ENCODE data around the gene SIRT2. TPM values are rescaled to one million over a fixed set of nuclear protein-coding genes. Genes with fewer than 3 reads are reported as not detected.

The SIRT2 gene
- total RNA-seq, 1 donor from 2014 or later: 28.9 TPM

DNA sequence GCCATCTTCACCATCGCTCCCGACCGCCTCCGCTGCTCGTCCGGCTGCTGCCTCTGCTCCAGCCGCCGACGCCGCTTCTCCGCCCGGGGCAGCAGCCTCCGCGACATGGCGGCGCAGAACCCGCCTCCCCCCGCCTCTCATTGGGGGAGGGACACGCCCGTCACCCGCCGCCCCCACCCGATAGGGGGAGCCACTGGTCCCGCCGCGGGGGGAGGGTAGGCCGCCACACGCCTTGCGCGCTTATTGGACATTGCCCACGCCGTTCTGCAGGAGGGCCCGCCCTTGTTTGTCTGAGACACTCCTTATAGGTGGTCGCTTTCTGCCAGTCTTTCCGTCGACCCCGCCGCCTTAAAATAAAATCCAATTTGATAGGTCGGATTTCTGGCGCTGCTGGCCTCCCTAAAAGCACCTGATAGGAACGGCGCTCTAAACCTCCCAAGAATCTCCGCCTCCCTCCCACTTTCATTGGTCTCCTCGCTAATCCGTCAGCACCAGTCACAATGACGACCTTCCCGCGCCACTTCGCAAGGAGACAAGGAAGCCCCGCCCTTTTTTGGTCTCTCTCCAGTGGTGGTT is 49.5 kb downstream of the SIRT2 start, which contains the start of gene HNRNPL:
Gene HNRNPL, minus strand, starts transcription at position 127 of the 576 bp plus-strand sequence. Its CDS starts 20 bp downstream, at position 107.
- DNase-seq (ENCODE audit: low read depth, low spot score): peak; percentile 99

DNA sequence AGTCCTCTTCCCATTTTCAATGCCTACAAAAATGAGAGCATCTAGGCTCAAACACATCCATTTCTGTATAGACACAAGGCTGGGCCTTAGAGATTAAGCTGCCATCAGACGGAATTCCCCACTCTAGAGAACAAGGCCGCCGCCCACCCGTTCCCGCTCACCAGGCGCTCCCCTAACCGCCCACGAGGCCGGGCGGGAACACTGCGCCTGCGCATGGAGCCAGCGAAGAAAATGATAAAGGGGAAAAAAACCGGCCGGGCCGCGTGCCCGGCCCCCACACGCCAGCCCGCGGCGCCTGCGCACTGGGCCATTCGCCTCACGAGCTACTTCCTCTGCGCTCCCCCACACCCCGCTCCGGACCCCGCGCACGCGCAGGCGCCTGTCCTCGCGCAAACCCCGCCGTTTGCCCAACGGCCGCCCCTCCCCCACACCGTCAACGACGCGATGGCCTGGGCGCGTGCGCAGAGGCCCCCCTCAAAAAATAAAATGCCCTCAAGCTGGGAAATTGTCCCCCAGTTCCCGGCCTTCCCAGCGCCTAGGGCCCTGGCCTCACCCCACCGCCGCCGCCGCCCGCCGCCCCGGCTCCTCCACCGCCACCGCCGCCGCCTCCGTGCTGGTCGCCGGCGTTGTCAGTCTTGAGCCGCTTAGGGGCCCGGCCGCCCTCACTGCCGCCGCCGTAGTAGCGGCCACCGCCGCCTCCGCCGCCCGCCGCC is 50.1 kb downstream of the SIRT2 start:
- Mint-ChIP-seq H3K36me3 (ENCODE audit: low read depth) (peaks cover 26% of the 10 kb centered on the region), H3K4me3 (peak overlapping the region; percentile 90), H3K9me3 (no peaks in the 10 kb centered on the region), H3K27me3 (ENCODE audit: low read depth) (peaks cover 14% of the 10 kb centered on the region), H3K27ac (ENCODE audit: unreplicated experiment) (peak overlapping the region; percentile 99), H3K4me1 (peaks cover 62% of the 10 kb centered on the region)
- TF ChIP-seq, protein P1, sequence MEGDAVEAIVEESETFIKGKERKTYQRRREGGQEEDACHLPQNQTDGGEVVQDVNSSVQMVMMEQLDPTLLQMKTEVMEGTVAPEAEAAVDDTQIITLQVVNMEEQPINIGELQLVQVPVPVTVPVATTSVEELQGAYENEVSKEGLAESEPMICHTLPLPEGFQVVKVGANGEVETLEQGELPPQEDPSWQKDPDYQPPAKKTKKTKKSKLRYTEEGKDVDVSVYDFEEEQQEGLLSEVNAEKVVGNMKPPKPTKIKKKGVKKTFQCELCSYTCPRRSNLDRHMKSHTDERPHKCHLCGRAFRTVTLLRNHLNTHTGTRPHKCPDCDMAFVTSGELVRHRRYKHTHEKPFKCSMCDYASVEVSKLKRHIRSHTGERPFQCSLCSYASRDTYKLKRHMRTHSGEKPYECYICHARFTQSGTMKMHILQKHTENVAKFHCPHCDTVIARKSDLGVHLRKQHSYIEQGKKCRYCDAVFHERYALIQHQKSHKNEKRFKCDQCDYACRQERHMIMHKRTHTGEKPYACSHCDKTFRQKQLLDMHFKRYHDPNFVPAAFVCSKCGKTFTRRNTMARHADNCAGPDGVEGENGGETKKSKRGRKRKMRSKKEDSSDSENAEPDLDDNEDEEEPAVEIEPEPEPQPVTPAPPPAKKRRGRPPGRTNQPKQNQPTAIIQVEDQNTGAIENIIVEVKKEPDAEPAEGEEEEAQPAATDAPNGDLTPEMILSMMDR (conservative IDR thresholded peaks at IDR 0.05): no peak
- DNase-seq (ENCODE audit: low read depth, low spot score): peak; percentile 94

More for the DNA sequence above, 49.5 kb downstream of the SIRT2 start, which contains the start of gene HNRNPL:
- Mint-ChIP-seq H3K27ac (ENCODE audit: unreplicated experiment) (peak within 1 kb of the TSS; percentile 99), H3K9me3 (no peaks in the 10 kb centered on the region), H3K4me1 (peaks cover 59% of the 10 kb centered on the region), H3K27me3 (ENCODE audit: low read depth) (peaks cover 11% of the 10 kb centered on the region), H3K4me3 (peak within 1 kb of the TSS; percentile 90), H3K36me3 (ENCODE audit: low read depth) (peaks cover 23% of the 10 kb centered on the region)
- TF ChIP-seq, protein P1 (conservative IDR thresholded peaks at IDR 0.05): peak; percentile 59

DNA sequence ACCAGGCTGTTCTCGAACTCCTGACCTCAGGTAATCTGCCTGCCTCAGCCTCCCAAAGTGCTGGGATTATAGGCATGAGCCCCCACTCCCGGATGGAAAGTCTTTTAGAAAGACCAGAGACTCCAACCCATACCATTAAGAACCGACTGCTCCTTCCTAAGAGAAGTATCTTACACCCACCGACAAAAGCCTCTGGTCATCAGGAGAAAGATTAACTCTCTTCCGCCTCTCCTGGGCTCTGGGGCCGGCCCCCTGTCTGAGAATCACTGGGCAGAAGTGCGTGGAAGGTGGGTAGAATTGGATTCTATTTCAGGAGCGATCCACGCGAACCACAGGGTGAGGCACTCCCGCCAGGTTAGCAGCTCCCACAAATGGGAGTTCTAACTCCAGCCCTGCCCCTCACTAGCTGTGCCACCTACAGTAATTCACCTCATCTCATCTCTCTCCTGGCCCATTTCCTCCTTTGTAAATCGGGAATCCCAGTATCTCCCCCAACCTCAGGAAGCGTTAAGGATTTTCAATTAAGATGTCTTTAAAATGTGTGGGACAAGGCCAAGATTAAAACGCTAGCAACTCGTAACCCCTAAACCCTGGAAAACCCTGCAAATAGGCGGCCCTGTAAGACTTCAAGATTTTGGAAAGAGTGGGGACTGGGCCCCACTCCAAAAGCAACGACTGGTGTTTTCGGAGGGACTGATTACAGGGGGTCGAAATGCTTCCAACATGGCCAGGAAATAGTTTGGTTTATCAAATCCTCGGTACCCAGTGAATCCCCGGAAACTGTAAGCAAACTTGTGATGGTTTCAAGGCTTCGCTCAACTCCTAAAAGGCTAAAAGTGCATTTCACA is 50.9 kb downstream of the SIRT2 start:
- peak overlapping the region; percentile 98 for H3K27ac Mint-ChIP-seq (ENCODE audit: unreplicated experiment)
- H3K4me1 Mint-ChIP-seq: peaks cover 64% of the 10 kb centered on the region
- H3K36me3 Mint-ChIP-seq (ENCODE audit: low read depth): peaks cover 33% of the 10 kb centered on the region
- no peak for DNase-seq (ENCODE audit: low read depth, low spot score)
- peaks cover 16% of the 10 kb centered on the region for H3K27me3 Mint-ChIP-seq (ENCODE audit: low read depth)
- H3K4me3 Mint-ChIP-seq: peak overlapping the region; percentile 90
- H3K9me3 Mint-ChIP-seq: no peaks in the 10 kb centered on the region
- TF ChIP-seq, protein P1 (conservative IDR thresholded peaks at IDR 0.05): no peak

DNA sequence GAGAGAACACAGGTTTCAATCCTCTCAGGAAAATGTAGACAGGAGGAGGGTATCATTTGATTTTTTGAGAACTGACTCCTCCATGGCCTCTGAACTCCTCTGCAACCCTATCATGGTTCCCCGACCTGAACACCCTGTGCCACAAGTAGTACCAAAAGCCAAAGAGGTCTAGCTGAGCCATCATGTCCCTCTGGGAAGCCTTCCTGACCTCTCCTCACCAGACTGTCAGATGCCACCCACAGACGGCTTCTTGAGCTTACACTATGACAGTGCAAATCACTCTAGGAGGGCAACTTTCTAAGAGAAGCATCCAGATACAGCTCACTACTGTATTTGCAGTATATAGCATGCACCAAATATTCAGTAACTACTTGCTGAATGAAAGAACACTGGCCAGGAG is 53.3 kb downstream of the SIRT2 start:
- H3K36me3 Mint-ChIP-seq (ENCODE audit: low read depth): peaks cover 41% of the 10 kb centered on the region
- no peak overlapping the region for H3K27ac Mint-ChIP-seq (ENCODE audit: unreplicated experiment)
- peaks cover 53% of the 10 kb centered on the region for H3K4me1 Mint-ChIP-seq
- H3K27me3 Mint-ChIP-seq (ENCODE audit: low read depth): peaks cover 16% of the 10 kb centered on the region
- peak overlapping the region; percentile 77 for H3K4me3 Mint-ChIP-seq
- no peak for DNase-seq (ENCODE audit: low read depth, low spot score)
- H3K9me3 Mint-ChIP-seq: no peaks in the 10 kb centered on the region
- TF ChIP-seq, protein P1 (conservative IDR thresholded peaks at IDR 0.05): no peak

DNA sequence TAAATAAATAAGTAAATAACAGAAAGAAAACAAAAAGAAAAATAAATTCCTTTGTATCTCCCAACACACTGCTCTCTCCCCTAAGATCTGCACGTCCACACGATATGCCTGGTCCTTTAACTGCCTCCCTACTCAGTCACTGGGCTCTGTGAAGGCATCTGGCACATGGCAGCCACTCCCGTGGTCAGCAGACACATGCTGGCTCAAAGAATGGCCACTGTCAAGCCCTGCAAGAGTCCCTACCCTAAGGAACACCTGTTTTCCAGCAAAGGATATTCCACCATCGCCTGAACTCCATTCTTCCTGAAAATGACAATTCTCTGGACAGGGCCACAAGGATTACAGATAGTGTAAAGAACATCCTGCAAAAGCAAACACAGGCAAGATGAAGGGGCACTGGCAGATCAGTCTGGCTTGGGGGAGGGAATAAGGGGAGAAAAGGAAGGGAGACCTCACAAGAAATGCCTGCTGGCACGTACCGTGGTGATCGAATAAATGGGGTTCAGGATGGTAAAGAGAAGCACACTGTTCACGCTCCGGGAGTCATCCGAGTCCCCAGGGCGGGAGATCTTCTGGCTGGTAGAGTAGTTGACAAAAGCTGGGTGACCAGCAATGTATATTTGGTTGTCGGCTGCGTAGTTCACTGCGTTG is 53.9 kb downstream of the SIRT2 start:
- DNase-seq (ENCODE audit: low read depth, low spot score): no peak
- Mint-ChIP-seq H3K36me3 (ENCODE audit: low read depth) (peaks cover 47% of the 10 kb centered on the region), H3K4me1 (peaks cover 51% of the 10 kb centered on the region), H3K9me3 (no peaks in the 10 kb centered on the region), H3K4me3 (peak overlapping the region; percentile 77), H3K27me3 (ENCODE audit: low read depth) (peaks cover 16% of the 10 kb centered on the region), H3K27ac (ENCODE audit: unreplicated experiment) (no peak overlapping the region)
- TF ChIP-seq, protein P1 (conservative IDR thresholded peaks at IDR 0.05): no peak
